Measurements from ENCODE around the gene ABLIM1. TPM values are rescaled to one million over a fixed set of nuclear protein-coding genes. Genes with fewer than 3 reads are reported as not detected.
A peak's percentile ranks its signal among the peaks of the same experiment; 100 is the strongest.

The ABLIM1 gene
- total RNA-seq, 1 experiment from 2014 or later = 89.4 TPM

DNA sequence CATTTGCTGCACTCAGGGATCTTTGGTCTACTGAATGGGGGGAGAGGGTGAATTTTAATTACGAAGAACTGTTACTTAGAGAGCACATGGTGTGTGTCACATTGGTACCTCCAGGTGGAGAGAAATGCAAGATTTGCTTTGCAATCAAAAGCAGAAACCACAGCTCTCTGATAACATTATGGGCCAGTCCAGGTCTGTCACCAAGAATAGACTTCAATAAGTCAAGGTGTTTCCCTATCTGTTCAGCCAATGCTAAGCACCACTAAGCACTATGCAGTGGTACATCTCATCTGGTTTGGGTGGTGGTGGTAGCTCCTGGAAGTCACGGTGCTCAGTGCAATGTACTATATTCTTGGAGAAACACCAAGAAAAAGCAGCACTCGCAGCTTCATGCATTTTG is 134.2 kb downstream of the ABLIM1 start:
- intact Hi-C loops (cut with micrococcal nuclease; ENCODE audit: unreplicated experiment) = no loop called here
- H3K9me3 Mint-ChIP-seq (ENCODE audit: low read depth, unreplicated experiment) = no peaks in the 10 kb centered on the region
- no TSS peak for BruUV-seq (replicated peaks)
- H3K4me3 Mint-ChIP-seq (ENCODE audit: low read depth, unreplicated experiment) = peak overlapping the region; percentile 92
- H3K4me1 Mint-ChIP-seq (ENCODE audit: low read depth, unreplicated experiment) = peaks cover 56% of the 10 kb centered on the region
- CTCF ChIA-PET = interaction anchor here (0.5 to 1.4 kb wide), 3 partner anchors 53 to 248 kb away, joined by 3 read pairs; no protein-coding TSS in a partner anchor
- H3K36me3 Mint-ChIP-seq (ENCODE audit: insufficient read depth, unreplicated experiment) = peaks cover 49% of the 10 kb centered on the region
- no peaks in the 10 kb centered on the region for H3K27me3 Mint-ChIP-seq (ENCODE audit: unreplicated experiment)
- H3K27ac Mint-ChIP-seq (ENCODE audit: unreplicated experiment) = peak overlapping the region; percentile 28
- no peak for TF ChIP-seq CTCF (IDR thresholded peaks at IDR 0.05; ENCODE audit: unreplicated experiment)
- no peak for DNase-seq

- TF ChIP-seq CTCF (IDR thresholded peaks at IDR 0.05; ENCODE audit: unreplicated experiment) = no peak
- H3K9me3 Mint-ChIP-seq (ENCODE audit: low read depth, unreplicated experiment) = no peaks in the 10 kb centered on the region
- H3K27me3 Mint-ChIP-seq (ENCODE audit: unreplicated experiment) = no peaks in the 10 kb centered on the region
- DNase-seq = no peak
- H3K4me3 Mint-ChIP-seq (ENCODE audit: low read depth, unreplicated experiment) = peak overlapping the region; percentile 32
- CTCF ChIA-PET = no interaction called here
- H3K27ac Mint-ChIP-seq (ENCODE audit: unreplicated experiment) = peak overlapping the region; percentile 89
- intact Hi-C loops (cut with micrococcal nuclease; ENCODE audit: unreplicated experiment) = no loop called here
- BruUV-seq (replicated peaks) = no TSS peak
- peaks cover 58% of the 10 kb centered on the region for H3K4me1 Mint-ChIP-seq (ENCODE audit: low read depth, unreplicated experiment)
- H3K36me3 Mint-ChIP-seq (ENCODE audit: insufficient read depth, unreplicated experiment) = peaks cover 51% of the 10 kb centered on the region
These were observed 136.8 kb downstream of the ABLIM1 start for GRCh38 chr10:114521255-114521654.

GRCh38 chr10:114520453-114520852 is 137.6 kb downstream of the ABLIM1 start:
- DNase-seq = peak; percentile 36
- Mint-ChIP-seq H3K27ac (ENCODE audit: unreplicated experiment) (peak overlapping the region; percentile 95), H3K27me3 (ENCODE audit: unreplicated experiment) (no peaks in the 10 kb centered on the region), H3K4me3 (ENCODE audit: low read depth, unreplicated experiment) (peak overlapping the region; percentile 18), H3K9me3 (ENCODE audit: low read depth, unreplicated experiment) (no peaks in the 10 kb centered on the region), H3K4me1 (ENCODE audit: low read depth, unreplicated experiment) (peaks cover 66% of the 10 kb centered on the region), H3K36me3 (ENCODE audit: insufficient read depth, unreplicated experiment) (peaks cover 47% of the 10 kb centered on the region)
- BruUV-seq (replicated peaks) = no TSS peak
- intact Hi-C loops (cut with micrococcal nuclease; ENCODE audit: unreplicated experiment) = no loop called here
- no peak for TF ChIP-seq CTCF (IDR thresholded peaks at IDR 0.05; ENCODE audit: unreplicated experiment)
- CTCF ChIA-PET = interaction anchor here (1.0 kb wide), 1 partner anchor 49 kb away, joined by 3 read pairs; no protein-coding TSS in a partner anchor

GRCh38 chr10:114519756-114520293 is 138.2 kb downstream of the ABLIM1 start:
- H3K27me3 Mint-ChIP-seq (ENCODE audit: unreplicated experiment) = no peaks in the 10 kb centered on the region
- H3K4me1 Mint-ChIP-seq (ENCODE audit: low read depth, unreplicated experiment) = peaks cover 65% of the 10 kb centered on the region
- no TSS peak for BruUV-seq (replicated peaks)
- no peaks in the 10 kb centered on the region for H3K9me3 Mint-ChIP-seq (ENCODE audit: low read depth, unreplicated experiment)
- no peak for DNase-seq
- intact Hi-C loops (cut with micrococcal nuclease; ENCODE audit: unreplicated experiment) = loop anchor here (1.0 kb wide), 1 partner anchor 13 kb away; no protein-coding TSS in a partner anchor
- CTCF ChIA-PET = interaction anchor here (1.0 kb wide), 1 partner anchor 48 kb away, joined by 3 read pairs; no protein-coding TSS in a partner anchor
- TF ChIP-seq CTCF (IDR thresholded peaks at IDR 0.05; ENCODE audit: unreplicated experiment) = no peak
- H3K27ac Mint-ChIP-seq (ENCODE audit: unreplicated experiment) = peak overlapping the region; percentile 95
- H3K36me3 Mint-ChIP-seq (ENCODE audit: insufficient read depth, unreplicated experiment) = peaks cover 43% of the 10 kb centered on the region
- H3K4me3 Mint-ChIP-seq (ENCODE audit: low read depth, unreplicated experiment) = peak overlapping the region; percentile 18
